UCSD-AML1 (cell line): ENCODE data around the gene ELOVL6.
A peak's percentile ranks its signal among the peaks of the same experiment; 100 is the strongest.
"Not testable (repeated sequence)": the region's sequence is repeated elsewhere in the genome, so short reads cannot be mapped to it uniquely, and the experiment has no call there.

Experiments used
- DNase-seq: peaks from one replicate; lab custom pipeline; 2025; ENCODE audit not compliant: unreplicated experiment; lab: John Stamatoyannopoulos, UW

ELOVL6 gene

GRCh38 chr4:110163327-110164069, 34.9 kb downstream of the ELOVL6 start:
- DNase-seq: no peak

GRCh38 chr4:110160618-110161017, 37.8 kb downstream of the ELOVL6 start:
- no peak for DNase-seq

GRCh38 chr4:110159541-110159940, 38.9 kb downstream of the ELOVL6 start:
- no peak for DNase-seq

DNA sequence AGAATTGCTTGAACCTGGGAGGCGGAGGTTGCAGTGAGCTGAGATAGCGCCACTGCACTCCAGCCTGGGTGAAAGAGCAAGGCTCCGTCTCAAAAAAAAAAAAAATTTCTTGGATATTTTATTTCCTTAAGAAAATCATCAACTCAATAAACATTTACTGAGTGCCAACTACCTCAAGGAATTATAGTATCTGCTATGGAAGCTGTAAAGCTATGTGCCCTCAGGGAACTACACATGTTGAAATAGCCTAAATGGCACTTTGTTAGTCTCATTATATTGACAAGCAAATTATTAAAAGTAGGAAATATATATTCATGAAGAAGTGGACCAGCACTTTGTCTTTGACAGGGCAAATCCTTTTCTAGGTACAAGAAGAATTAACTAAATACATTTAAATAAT, 40.8 kb downstream of the ELOVL6 start:
- no peak for DNase-seq

DNA sequence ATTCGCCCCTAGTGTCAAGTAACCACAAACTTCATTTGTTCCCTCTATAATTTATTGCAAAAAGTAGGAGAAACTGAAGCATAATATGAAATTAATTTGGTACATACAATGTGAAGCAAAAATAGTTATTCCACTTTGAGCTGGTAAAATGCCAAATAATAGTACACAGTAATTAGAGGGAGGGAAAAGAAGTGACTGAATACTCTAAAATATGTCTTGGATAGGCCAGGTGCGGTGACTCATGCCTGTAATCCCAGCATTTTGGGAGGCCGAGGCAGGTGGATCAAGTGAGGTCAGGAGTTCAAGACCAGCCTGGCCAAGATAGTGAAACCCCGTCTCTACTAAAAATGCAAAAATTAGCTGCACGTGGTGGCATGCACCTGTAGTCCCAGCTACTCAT, 41.2 kb downstream of the ELOVL6 start:
- DNase-seq: not testable (repeated sequence)

- DNase-seq: no peak
Measured at GRCh38 chr4:110156442-110156841, 42.0 kb downstream of the ELOVL6 start.

- DNase-seq: no peak
Measured at GRCh38 chr4:110155654-110156053, 42.8 kb downstream of the ELOVL6 start.

DNA sequence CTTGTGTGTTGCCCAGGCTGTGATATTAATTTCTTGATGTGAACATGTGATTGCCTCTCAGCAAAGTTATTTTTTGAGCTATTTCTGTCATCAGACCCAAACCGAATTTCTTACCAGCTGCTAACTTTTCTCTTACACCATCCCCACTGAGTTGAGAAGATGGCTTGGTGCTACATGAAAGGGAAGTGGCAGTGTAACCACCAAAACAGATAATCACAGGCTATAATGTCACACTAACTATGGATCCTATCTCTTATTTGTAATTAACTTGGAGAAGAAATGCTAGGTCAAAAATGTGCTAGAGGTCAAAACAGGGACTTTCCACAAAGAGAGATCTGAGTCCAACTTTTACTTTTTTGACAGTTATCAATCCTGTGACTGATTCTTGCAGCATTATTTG, 43.8 kb downstream of the ELOVL6 start:
- DNase-seq: no peak

DNA sequence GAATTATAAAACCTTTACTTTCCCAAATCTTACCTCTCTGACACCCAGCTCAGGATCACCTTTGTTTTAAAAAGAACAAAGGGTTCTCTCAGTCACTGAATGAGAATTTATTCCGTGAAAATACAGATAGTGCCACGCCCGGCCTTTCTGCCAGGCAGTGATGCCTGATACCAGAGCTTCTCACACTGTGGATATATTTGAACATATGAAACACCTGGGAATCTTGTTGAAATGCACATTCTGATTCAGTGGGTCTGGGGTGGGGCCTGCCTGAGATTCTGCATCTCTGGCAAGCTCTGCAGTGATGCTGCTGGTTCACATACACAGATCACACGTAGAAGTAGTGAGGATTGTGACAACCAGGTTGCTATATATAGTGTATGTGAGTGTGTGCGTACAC, 46.0 kb downstream of the ELOVL6 start:
- DNase-seq: no peak

DNA sequence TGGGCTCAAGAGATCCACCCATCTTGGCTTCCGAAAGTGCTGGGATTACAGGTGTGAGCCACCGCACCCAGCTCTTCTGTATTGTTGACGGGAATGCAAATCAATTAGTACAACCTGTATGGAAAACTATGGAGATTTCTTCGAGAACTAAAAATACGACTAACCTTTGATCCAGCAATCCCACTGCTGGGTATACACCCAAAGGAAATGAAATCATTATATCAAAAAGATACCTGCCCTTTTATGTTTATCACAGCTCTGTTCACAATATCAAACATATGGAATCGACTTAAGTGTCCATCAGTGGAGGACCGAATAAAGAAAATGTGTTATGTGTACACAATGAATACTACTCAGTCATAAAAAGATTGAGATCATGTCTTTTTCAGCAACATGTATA, 49.3 kb downstream of the ELOVL6 start:
- no peak for DNase-seq

GRCh38 chr4:110142461-110142860, 56.0 kb downstream of the ELOVL6 start:
- DNase-seq: no peak

- DNase-seq: peak; percentile 9
Measured at GRCh38 chr4:110139815-110140214, 58.6 kb downstream of the ELOVL6 start.

GRCh38 chr4:110139111-110139510, 59.3 kb downstream of the ELOVL6 start:
- no peak for DNase-seq

- no peak for DNase-seq
Measured at GRCh38 chr4:110138551-110138950, 59.9 kb downstream of the ELOVL6 start.

- no peak for DNase-seq
Measured at GRCh38 chr4:110137829-110138228, 60.6 kb downstream of the ELOVL6 start.

DNA sequence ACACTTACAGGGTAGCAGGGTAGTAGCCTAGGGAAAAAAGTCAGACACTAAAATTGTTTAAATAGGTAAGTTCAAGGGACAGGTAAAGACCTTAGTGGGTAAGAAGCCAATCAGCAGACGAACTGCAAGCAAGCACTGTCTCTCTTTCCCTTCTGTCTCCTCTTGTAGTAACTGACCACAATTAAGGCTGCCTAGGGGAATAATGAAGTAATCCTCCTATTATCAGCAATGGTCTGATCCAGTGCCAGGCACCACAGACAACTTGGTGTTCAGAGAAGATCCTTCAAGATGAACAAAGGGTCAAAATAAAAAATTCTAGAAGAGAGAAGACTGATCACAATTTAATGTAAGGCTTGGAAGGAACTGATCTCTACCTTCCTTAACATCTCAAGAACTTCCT, 62.9 kb downstream of the ELOVL6 start:
- no peak for DNase-seq

DNA sequence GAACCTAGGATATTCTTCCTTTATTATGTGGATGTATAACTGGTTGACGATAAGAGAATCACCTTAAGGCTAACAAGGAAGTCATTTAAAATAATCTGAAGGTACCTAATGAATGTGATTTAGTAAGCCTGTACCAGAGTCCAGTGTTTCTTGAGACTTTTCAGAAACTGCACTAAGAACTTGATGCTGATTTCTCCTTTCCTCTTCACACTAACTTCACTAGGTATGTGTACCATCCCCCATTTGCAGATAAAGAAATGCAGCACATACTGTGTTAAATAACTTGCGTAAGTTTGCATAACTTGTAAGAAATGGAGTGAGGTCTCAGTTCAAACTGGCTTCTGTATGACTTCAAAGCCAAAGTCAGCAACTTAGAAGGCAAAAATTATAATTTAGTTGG, 63.3 kb downstream of the ELOVL6 start:
- DNase-seq: no peak

GRCh38 chr4:110134269-110134869, 64.0 kb downstream of the ELOVL6 start:
- DNase-seq: no peak

GRCh38 chr4:110132816-110133719, 65.3 kb downstream of the ELOVL6 start:
- no peak for DNase-seq

DNA sequence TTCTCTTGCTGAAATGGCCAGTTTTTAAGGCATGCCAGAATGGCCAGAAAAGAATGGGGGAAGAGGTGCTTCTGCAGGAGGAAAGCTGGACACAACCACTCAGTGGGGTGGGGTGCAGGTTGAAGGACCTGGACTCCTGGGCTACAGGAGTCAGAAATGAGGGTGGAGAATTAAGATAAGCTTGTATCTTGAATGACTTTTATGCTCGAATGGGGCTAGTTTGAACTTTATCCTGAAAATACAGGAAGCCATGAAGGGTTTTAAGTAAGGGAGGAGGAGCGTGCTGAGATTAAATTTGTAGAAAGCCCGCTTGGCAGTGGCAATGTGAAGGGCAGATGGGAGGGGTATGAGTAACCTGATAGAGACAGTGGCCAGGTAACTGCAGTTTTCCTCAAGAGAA, 66.5 kb downstream of the ELOVL6 start:
- DNase-seq: no peak

DNA sequence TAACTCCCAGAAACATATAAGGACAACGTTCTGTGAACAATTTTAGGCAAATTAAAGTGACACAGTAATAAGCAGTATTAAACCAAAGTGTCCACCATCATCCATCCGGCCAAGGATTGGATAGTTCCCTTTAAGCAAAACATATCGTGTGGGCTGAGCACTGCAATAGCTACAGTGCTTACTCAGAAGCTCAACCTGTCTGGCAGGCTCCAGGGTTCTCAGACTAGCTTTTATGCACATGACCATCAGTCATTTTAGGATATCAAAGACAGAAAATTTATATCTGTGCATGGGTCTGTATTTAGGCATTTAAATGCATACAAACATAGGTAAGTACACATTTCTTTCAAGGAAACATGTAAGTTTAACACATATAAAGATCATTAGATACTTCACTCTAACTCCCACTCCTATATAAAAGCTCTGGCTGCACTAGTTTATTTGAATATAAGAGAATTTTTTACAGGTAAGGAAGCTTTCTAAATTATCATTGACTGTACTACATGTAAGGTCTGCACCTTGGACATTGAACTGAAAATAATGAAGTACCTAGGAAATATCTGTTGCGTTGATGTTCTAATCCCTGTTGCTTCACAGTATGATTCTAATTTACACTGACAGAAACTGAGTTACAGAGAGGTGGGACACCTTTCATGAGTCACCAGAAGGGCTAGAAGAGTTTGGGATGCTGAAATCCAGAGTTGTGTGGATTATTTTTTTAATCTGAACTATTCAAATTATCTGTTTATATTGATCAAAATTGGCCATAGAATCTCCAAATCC, 67.6 kb downstream of the ELOVL6 start:
- DNase-seq: no peak
